NCI-H510A (cell line): Measurements from ENCODE around the gene GRM8.
A peak's percentile ranks its signal among the peaks of the same experiment; 100 is the strongest.
"Not testable (repeated sequence)": the region's sequence is repeated elsewhere in the genome, so short reads cannot be mapped to it uniquely, and the experiment has no call there.

ENCODE experiments used
- DNase-seq: peaks from one replicate; lab custom pipeline; 2025; lab: John Stamatoyannopoulos, UW

GRM8 gene

DNA sequence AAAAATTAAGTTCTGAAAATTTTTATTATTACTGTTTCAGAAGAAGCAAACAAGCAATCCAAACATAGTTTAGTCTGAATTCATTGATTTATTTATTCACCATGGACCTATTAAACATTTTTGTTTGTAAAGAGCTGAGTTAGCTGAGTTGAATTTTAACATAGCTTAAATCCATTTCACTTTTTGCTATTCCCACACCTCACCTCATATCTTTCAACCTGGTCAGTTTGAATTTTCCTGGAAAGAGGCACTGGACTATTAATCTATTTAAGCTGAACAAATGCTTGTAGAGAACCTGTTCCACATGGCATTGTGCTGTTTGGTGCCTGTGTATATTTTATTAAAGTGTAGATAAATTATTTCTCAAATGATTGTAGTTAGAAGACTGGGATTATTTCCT, 344.2 kb downstream of the GRM8 start:
- DNase-seq = not testable (repeated sequence)

DNA sequence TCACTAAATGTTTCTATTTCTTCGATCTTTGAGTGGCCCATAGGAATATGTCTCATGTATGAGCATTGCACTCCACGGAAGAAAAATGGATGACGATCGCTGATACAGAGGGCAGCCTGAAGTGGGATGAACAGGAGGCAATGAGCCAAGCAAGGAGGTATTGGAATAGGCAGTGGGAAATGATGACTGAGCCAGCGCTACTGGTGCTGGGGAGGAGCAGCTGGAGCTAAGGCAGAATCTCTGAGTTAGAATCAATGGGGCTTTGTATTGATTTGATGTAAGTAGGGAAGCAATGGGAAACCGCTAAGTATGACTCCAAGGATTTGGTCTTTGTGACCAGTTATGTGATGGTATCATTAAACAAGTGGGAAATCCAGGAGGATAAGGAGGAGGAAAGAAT, 345.1 kb downstream of the GRM8 start:
- DNase-seq = not testable (repeated sequence)

DNA sequence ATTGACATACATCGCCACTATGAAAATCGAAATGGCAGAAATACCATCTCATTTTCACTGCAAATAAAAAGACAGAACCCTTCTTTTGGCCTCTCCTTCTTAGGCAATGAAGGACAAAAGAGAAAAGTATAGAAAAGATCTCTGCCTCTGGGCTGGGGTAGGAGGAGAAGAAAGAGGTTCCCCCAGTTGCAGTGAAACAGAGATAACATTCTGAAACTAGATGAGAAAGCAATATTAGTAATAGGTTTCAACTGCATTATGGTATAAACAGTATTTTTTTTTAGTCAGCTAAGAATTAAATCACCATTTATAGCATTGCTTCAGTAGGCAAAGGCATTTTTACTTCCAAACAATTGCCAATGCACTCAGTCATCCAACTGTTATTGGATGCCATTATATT, 347.5 kb downstream of the GRM8 start:
- not testable (repeated sequence) for DNase-seq

DNA sequence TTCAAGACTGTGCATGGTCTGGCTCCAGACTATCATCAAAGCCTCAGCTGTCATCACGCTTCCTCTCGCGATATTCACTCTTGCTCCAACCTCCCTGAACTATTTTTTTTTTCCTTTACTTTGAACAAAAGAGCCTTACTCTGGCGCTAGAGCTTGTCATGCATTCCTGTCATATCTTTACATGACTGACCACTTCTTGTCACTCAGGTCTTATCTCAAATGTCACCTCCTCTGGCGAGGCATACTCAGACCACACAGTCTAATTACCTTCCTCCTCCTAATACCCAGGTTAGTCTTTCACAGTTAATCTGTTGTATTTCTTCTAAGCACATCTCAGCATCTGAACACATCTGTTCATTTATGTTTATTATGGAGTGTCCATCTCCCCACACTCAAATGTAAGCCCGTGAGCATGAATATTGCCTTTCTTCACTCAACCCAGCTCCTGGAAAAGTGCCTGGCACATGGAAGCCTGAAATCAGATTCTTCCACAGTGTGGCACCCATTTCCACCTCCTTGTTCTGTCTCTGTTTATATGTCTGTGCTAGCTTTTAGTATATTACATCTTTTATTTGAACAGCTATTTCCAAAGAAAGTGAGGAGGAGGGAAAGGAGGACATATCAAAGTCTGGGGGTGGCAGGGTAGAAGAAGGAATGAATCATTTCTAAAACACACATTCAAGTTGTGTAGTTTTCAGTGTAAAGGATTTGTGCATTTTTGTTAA, 351.5 kb downstream of the GRM8 start:
- not testable (repeated sequence) for DNase-seq

DNA sequence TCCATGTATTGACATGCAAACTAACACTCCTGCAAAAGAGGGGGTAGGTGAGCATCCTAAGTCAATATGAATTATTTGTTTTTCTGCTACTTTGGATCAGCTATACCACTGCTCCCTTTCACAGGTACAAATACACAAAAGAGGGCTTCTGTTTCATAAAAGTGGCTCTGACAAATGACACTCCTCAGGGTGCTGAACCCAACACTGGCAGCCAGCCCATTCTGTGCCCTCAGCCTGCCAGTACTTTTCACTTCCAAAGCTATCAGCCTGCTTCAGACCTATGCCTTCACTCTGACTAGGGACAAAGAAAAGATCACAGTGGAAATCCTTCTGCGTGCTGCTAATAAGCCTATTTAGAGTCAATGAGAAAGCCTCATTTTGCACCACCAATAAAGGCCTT, 364.8 kb downstream of the GRM8 start:
- DNase-seq = peak; percentile 18

DNA sequence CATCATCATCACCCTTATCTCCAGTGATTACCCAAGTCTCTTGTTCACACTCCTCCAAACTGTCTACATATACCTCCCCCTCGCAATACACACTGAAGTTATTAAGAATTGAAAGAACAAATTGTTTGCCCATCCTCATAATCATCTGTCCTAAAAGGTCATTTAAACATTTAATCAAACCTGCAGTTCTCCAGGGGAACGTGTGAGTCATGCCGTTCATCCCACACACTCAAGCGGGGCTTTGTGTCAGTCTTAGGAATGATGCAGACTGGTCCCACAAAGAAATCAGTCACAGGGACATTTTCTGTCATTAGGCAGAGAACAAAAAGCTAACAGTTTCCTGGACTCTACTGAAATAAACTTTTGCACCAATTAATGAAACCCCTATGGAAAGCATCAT, 365.2 kb downstream of the GRM8 start:
- DNase-seq = not testable (repeated sequence)

DNA sequence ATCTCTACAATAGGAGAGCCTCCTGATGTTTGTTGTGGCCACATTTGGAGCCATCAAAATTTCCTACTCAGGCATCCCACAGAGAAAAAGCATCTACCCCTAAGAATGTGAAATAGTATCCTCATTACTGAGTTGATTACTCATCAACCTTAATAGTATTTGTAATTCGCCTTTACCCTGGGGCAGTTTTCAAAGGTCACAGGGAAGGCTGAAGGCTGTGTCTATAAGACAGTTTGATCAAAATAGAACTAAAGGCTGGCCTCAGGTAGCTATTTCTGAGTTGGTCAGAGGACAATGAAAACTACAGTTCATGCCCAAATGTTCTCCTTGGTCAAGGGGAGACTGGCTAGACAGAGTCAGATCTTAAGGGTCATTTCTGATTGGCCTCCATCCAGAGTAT, 370.0 kb downstream of the GRM8 start:
- not testable (repeated sequence) for DNase-seq

DNA sequence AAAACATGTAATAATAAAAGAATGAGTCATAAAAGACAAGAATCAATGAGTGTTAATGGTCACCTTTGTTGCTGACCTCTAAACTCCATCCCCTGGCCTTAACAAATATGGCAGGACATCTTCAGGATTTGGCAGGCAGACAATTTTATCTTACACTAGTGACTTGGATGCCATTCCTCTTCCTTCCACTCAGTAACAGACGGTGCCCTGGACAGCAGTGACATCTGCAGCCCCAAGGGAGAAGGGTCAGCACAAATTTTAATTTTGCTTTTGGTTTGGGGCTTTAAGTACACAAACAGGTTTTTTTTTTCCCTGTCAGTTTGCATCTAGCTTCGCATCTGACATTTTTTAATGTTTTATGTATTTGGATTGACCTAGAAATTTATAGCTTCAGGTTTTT, 370.8 kb downstream of the GRM8 start:
- DNase-seq = not testable (repeated sequence)

DNA sequence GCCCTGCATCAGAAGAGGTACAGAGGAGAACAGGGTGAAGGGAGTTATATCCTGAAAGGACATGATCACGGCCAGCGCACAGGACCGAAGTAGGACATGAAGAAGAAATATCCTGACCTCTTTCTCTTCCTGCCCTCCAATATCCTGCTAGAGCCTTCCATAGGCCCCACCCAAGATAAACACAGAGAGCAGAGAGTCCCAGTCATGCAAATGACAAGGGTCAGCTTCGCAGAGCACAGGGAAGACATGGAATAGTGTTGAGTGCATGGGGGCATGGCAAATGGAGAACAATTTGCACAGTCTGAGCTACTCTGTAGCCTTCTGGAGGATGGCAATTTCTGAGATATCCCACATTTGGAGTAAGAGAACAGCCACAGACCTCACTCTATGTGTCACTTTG, 371.4 kb downstream of the GRM8 start:
- DNase-seq = no peak

DNA sequence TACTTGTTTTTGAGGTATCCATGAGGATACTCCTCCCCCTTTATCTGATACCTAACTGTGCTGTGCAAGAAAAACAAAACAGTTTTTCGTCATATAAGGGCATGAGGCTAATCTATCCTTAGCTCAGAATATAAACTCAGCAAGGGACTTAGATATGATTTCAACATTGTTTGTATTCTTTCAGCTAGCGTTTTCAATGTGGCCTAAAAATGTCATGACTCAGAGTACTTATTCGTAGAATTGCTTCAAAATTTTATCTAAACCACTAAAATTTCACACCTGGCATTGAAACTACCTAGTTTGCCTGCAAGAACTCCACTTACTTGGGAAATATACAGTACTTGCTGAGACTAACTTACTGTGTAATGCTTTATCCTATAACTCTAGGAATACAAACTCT, 376.2 kb downstream of the GRM8 start:
- not testable (repeated sequence) for DNase-seq

DNA sequence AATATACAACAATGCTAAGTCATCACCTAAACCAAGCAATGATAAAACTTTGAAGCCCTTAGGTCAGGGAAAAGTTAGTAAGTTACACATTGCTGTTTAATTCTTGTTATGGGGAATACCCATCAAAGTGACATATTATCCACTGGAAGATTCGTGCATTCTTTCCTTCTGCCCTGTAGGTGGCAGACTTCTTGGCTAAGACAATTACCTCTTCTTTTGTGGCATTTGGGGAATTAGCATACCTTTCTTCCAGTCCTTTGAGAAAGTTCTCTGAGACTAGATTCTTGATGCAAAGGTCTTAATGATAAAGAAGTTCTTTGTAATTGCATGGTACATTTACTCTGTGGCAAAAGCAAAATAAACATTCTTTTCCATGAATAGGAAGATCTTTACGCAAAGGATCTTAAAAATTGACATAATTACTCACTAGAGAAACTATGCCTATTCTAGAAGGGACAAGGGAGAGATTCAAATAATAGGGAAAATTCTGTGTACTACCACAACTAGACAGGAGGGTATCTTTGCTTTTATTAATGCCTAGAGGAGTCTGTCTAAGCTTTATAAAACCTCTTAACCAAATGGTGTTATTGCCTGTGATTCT, 395.9 kb downstream of the GRM8 start:
- no peak for DNase-seq

DNA sequence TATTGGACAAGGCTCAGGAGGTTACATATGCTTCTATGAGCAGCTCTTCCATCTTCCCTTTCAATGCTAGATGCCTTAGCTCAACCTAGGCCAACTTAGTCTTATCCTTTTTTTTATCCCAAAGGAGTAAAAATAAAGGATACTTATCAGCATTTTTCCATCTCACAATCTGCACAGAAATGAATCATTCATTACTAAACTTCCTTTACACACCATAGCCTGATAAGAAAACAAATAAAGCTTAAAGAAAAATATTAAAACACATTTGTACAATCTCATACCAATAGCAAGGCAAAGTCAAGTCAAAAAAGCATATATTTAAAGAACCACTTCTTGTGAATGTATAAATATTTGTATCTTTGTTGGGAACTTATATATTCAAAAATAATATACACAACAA, 407.4 kb downstream of the GRM8 start:
- no peak for DNase-seq

DNA sequence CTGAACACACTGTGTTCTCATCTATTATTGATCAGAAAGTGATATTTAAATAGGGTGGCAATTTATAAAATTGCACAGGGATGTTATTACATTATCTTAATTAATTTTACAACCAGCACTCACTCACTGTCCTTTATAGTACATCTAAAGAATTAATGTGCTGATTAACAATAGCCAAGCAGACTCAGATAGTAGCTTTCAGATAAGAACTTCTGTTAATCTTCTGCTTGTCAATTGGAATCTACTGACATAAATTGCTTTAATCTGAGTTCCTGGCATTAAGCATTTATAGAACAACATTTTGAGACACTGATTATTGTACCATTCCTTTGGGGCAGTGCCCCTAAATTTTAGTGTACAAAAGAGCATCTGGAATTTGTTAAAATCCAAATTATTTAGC, 408.9 kb downstream of the GRM8 start:
- DNase-seq = no peak

DNA sequence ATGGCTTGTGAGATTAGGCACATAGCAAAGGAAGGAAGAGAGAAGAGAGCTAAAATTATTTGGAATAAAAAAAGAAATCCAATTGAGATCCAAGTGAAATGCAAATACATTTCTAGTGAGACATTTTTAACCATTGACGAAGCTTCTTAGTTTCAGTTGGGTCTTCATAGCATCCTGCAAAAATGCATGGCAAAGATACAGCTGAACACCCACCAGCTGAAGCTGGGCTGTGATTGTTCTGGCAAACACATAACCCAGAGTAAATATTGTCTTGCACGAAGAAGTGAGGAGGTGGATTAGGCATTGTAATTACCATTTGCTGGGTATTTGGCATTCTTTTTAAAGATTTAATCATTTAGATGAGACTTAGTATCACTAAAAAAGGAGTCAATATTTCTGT, 409.4 kb downstream of the GRM8 start:
- DNase-seq = no peak

DNA sequence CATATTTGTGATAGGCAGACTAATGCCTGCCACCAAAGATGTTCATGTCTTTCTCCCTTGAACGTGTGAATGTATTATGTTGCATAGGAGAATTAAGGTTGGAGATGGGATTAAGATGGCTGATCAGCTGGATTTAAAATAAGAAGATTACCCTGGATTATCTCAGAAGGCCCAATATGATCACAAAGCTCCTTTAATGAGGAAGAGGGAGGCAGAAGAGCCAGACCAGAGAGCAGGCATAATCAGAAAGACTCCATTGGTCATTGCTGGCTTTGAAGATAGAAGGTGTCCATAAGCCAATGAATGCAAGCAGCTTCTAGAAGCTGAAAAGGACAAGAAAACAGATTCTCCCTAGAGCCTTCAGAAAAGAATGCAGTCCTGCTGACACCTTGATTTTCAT, 410.3 kb downstream of the GRM8 start:
- no peak for DNase-seq

DNA sequence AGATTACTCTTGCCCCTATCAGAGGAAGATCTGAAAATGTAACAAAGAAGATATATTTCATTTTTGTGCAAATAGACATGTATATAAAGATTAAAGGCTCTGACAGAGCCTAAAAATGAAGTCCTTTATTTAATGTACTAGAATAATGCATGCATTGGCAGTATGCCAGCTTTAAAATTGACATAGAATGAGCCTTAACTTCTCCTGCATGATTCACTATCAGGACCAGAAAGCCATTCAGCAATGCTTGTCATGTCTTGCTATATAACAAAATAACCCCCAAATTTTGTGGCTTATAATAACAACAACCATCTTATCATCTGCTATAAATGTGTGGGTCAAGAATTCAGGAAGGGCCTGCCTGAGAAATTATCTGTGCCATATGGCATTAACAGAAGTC, 411.9 kb downstream of the GRM8 start:
- no peak for DNase-seq

DNA sequence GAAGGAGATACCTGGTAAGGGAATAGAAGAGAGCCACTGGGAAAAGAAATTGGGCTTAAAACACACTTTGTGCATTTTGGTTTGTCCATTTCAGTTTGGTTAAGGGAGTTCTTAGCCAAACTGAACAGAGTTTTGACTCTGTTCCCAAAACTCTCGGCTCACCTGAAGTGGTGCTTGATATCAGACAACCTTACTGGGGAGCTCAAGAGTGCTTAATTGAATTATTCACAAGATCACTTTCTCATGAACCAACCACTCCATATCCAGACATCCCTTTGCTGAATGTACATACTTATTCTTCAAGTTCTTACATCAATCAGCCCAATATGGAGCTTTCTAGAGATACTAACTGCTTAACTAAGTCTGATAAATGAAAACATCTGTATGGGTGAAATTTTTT, 413.1 kb downstream of the GRM8 start:
- DNase-seq = no peak

DNA sequence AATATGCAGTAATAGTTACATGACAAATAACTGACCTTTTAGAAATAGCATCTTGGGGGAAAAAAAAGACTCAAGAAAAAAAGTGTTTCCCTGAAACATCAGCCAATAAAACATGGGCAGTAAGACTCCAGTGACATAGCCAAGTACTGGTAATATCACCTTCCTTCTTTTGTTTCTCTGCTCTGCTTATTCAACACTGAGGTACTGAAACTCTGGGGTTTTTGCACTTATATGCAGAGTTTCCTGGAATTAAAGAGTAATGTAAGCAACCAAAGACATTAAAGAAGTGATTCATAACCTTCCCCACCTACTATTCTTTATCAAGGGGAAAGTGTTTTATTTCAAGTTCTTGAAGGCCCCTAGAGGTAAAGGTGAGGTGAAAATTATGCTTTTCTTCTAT, 414.5 kb downstream of the GRM8 start:
- no peak for DNase-seq

DNA sequence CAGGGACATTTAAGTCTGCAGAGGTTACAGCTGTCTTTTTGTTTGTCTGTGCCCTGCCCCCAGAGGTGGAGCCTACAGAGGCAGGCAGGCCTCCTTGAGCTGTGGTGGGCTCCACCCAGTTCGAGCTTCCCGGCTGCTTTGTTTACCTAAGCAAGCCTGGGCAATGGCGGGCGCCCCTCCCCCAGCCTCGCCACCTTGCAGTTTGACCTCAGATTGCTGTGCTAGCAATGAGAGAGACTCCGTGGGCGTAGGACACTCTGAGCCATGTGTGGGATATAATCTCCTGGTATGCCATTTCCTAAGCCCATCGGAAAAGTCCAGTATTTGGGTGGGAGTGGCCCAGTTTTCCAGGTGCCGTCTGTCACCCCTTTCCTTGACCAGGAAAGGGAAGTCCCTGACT, 421.5 kb downstream of the GRM8 start:
- not testable (repeated sequence) for DNase-seq

DNA sequence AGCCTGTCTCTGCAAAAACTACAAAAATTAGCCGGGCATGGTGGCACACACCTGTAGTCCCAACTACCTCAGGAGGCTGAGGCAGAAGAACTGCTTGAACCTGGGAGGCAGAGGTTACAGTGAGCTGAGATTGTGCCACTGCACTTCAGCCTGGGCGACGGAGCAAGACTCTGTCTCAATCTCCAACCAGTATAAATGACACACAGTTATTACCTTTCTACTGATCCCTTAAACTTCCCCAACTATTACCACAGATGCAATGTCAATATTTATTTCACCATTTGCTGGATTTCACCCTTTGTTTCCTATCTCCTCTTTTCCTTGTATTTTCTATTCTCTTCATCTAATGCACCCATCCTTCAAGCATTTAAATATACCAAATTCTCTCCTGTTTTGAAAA, 431.8 kb downstream of the GRM8 start:
- DNase-seq = no peak

DNA sequence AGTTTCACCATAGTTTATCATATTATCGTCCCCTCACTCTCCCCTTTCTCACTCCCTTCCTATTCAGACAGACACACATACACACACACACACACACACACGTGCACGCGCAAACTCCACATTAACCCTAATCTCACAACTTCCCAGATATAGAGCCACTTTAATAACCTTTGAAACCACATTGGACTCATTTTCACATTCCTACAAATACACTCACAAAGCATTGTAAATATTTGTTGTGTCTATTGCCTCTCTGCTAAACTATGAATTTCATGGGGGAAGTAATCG, 433.6 kb downstream of the GRM8 start:
- DNase-seq = no peak

DNA sequence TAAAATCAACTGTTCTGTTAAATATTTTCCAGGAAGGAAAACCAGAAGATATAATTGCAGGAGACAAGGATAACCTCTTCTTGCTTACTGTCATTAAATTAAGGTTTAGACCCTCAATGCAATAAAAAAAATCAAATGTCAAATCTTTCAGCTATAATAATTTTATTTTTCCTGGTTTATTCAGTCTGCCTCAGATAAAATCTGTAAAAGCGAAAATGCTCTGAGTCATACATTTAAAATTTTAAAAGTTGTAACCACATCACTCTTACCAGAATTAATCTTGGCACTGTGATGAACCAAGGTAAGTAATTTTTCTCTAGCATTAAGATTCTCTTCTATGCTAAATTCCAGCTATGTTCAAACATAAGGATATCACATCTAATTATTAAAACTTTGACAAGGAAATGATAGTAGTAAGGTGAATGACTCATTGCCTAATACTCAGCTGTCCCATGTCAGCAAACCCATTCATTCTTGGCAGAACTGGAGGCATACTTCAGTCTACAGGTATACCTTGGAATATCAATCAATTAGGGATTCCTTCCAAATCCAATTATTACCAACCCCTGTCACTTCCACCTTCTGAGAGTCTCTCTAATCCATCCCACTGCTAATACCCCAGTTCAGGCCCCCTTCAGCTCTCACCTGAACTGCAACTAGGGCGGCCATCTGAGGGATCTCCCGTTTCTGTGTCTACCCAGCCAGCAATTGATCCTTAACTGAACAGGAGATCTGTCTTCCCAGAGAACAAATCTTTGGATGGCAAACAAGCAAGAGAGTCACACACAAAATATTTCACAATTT, 434.1 kb downstream of the GRM8 start:
- DNase-seq = no peak

DNA sequence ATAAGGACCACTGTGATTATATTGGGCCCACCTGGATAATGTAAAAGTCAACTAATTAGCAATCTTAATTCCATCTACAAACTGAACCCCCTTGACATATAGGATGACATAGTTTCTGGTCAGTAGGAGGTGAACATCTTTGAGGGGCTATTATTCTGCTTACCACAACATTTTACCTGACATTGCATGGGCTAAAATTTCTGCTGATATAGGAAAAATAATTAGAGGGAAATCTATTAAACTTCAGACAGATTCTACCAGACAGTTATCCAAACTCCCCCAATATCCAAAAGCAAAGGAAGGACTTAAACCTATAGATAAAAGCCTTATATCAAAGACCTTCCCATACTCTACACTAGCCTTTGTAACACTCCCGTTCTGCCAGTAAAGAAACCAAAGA, 443.6 kb downstream of the GRM8 start:
- no peak for DNase-seq
